NCI-H69 (cell line): ENCODE results near the gene C2.
A peak's percentile ranks its signal among the peaks of the same experiment; 100 is the strongest.
"Not testable (repeated sequence)": the region's sequence is repeated elsewhere in the genome, so short reads cannot be mapped to it uniquely, and the experiment has no call there.

Source experiments
- DNase-seq: peaks from one replicate; lab custom pipeline; 2025; lab: John Stamatoyannopoulos, UW

Gene C2

GRCh38 chr6:31958741-31959739 is 31.5 kb downstream of the C2 start, which contains the start of the genes NELFE and SKIC2:
Gene NELFE (minus strand): TSS chr6:31958971. CDS start chr6:31958446, 525 bp downstream.
Gene SKIC2 (plus strand): TSS chr6:31959175. CDS start chr6:31959193, 18 bp downstream.
- DNase-seq, result peak; percentile 99

GRCh38 chr6:31961616-31962015 is 34.1 kb downstream of the C2 start:
- no peak for DNase-seq

GRCh38 chr6:31963921-31964320 is 36.4 kb downstream of the C2 start:
- DNase-seq, result no peak

DNA sequence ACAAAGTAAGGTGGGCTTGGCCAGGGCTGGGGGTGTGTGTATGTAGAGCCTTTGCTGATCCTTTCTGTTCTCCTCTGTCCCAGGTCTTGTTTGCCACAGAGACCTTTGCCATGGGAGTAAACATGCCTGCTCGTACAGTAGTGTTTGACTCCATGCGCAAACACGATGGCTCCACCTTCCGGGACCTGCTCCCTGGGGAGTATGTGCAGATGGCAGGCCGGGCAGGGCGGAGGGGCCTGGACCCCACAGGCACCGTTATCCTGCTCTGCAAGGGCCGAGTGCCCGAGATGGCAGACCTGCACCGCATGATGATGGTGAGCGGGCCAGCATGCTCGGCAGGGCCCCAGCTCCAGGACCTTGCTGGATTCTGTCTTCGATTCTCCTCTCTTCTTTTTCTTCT is 38.2 kb downstream of the C2 start:
- no peak for DNase-seq

GRCh38 chr6:31966506-31966905 is 39.0 kb downstream of the C2 start:
- DNase-seq, result no peak

- no peak for DNase-seq
Measured at GRCh38 chr6:31966997-31967925, 39.7 kb downstream of the C2 start.

DNA sequence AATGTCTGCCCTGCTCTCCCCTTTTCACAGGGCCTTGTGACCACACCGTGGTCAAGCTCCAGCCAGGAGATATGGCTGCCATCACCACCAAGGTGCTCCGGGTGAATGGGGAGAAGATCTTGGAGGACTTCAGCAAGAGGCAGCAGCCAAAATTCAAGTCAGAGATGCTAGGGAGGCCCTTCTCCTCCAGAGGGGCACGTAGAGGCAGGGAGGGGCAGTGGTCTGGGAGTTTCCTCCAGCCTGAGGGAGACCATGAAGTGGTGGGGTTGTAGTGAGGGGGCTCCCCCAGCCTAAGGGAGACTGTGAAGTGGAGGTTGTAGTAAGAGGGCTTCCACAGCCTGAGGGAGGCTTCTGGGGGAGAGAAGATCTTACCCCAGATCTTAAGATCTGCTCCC is 40.4 kb downstream of the C2 start:
- no peak for DNase-seq

- no peak for DNase-seq
Measured at GRCh38 chr6:31968326-31968725, 40.8 kb downstream of the C2 start.

- DNase-seq, result no peak
Measured at GRCh38 chr6:31968791-31969711, 41.5 kb downstream of the C2 start.

- no peak for DNase-seq
Measured at GRCh38 chr6:31969712-31970603, 42.4 kb downstream of the C2 start.

DNA sequence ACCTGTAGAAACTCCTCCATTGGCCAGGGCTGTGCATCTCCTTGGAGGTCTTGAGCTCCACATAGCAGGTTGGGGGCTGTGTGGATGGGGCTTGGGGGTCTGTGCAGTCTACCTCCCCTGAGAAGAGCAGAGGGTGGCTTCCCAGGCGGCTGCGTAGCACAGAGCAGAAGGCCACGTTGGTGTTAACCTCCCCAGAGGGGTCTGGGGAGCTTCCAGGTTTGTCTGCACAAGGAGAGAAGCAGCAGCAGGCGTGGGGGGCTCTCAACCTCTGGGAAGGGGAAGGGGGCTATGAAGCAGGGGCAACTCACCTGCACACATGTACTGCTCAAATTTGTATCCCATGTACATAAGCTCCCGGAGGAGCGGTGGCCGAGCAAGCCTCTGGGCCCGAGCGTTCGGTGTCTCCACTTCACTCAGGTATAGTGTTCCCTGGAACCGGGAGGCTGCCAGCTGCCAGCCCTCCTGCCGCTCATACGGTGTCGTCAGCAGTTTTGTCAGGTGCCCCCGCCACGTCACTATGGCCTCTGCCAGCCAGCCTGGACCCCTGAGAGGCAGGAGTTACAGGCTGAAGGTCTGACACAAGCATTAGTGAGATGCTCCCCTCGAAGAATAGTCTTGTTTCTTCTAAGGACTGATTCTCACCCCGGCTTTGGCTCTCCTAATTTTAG is 43.2 kb downstream of the C2 start:
- DNase-seq, result peak; percentile 79

GRCh38 chr6:31971279-31971992 is 43.9 kb downstream of the C2 start:
- DNase-seq, result peak; percentile 74

DNA sequence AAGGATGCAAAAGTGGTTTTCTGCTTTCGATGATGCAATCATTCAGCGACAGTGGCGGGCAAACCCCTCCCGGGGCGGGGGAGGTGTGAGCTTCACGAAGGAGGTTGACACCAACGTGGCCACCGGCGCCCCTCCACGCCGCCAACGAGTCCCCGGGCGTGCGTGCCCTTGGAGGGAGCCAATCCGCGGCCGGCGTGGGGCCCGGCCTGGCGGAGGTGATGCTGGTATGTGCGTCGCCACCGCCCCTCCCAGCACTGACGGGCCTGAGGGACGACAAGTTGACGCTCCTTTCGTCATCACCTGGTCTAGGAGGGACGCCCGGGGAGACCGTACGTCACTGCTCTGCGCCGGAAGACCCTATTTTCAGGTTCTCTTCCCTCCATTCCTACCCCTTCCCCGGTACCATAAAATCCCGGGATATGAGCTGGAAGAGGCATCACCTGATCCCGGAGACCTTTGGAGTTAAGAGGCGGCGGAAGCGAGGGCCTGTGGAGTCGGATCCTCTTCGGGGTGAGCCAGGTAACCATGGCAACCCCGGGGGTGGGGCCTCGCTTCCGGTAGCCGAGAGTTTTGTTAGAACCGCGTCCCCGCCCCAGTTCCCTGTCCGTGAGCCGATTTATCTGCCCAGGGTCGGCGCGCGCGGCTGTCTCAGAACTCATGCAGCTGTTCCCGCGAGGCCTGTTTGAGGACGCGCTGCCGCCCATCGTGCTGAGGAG is 44.6 kb downstream of the C2 start, which contains the start of gene DXO:
TSS of gene DXO (minus strand) at position 146 of the 716 bp plus-strand sequence. CDS start 463 bp downstream, outside the sequence.
- peak; percentile 100 for DNase-seq

DNA sequence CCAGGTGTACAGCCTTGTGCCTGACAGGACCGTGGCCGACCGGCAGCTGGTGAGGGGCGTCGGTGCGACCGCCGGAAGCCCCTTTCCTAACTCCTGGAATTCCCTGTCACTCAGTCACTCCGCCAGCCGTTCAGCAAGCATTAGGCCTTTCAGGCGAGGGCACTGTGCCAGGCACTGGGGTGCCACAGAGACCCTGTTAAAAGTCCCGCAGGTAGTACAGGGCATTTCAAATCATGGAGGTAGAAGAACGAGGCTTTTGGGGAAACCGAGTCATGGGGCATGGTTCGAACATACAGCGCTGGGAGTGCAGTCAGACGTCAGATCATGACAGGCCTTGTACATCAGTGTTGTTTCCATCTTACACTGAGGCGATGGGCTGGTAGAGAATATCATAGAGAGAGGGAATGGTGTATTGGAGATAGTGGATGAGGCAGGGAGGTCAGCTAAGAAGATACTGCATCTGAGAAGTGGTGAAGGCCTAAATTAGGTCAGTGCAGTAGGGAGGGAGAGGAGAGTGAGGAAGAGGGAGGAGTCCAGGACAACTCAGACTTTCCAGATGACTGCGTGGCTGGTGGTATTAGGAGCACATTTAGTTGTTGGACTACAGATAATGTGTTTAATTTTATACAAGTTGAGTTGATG is 45.3 kb downstream of the C2 start:
- DNase-seq, result no peak

DNA sequence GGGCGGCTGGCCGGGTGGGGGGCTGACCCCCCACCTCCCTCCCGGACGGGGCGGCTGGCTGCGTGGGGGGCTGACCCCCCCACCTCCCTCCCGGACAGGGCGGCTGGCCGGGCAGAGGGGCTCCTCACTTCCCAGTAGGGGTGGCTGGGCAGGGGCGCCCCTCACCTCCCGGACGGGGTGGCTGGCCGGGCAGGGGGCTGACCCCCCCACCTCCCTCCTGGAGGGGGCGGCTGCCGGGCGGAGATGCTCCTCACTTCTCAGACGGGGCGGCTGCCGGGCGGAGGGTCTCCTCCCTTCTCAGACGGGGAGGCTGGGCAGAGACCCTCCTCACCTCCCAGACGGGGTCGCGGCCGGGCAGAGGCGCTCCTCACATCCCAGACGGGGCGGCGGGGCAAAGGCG is 48.5 kb downstream of the C2 start:
- not testable (repeated sequence) for DNase-seq

- no peak for DNase-seq
Measured at GRCh38 chr6:31977816-31978431, 50.4 kb downstream of the C2 start.

DNA sequence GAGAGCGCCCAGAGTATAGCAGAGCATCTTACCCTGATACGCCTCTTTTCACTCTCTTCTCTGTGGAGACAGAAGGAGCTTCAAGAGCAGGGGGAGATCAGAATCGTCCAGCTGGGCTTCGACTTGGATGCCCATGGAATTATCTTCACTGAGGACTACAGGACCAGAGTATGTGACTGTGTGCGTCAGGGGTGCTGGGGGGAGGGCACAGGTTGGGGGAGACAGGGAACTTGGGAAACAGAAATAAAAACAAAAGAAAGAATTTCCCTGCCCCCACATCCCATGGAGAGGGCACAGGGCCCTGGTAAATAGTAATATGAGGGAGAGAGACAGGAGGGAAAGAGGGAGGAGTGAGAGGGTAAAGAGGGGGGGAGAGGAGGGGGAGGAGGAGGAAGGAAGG is 51.3 kb downstream of the C2 start:
- no peak for DNase-seq
